WTC11 (cell line): ENCODE data around the gene NHERF1.

ENCODE experiments used
- ATF3 ChIP-seq: sonication (generic); formaldehyde crosslinking; conservative IDR thresholded peaks from 2 replicates; pipeline ENCODE4 v1.8.1; 2022; ENCODE audit warnings: mild to moderate bottlenecking, missing genetic modification reagents
- CBFB ChIP-seq: sonication (generic); formaldehyde crosslinking; IDR thresholded peaks from 2 replicates; pipeline ENCODE4 v1.8.1; 2022; ENCODE audit warnings: mild to moderate bottlenecking, low read depth, missing genetic modification reagents
- CTCF ChIP-seq: fragments of 200-600 bp; IDR thresholded peaks from 2 replicates; pipeline ENCODE4 v1.8.0; 2022; ENCODE audit warnings: antibody characterized with exemption
- ESRRA ChIP-seq: sonication (generic); formaldehyde crosslinking; IDR thresholded peaks from 2 replicates; pipeline ENCODE4 v1.8.1; 2022; ENCODE audit warnings: mild to moderate bottlenecking, missing genetic modification reagents, borderline replicate concordance
- FOXP4 ChIP-seq: sonication (generic); formaldehyde crosslinking; IDR thresholded peaks from 2 replicates; pipeline ENCODE4 v1.8.0; 2022; ENCODE audit warnings: mild to moderate bottlenecking, missing genetic modification reagents
- GRHL2 ChIP-seq: fragments of 250-450 bp; sonication (Bioruptor Pico); IDR thresholded peaks from 2 replicates; pipeline ENCODE4 v1.8.0; 2022; ENCODE audit warnings: mild to moderate bottlenecking, moderate library complexity; ENCODE audit not compliant: insufficient replicate concordance, severe bottlenecking
- JAZF1 ChIP-seq: fragments of 250-450 bp; sonication (Bioruptor Pico); IDR thresholded peaks from 2 replicates; pipeline ENCODE4 v1.9.0; 2021; ENCODE audit warnings: moderate library complexity, mild to moderate bottlenecking, inconsistent platforms
- NFATC4 ChIP-seq: fragments of 250-450 bp; sonication (Bioruptor Pico); IDR thresholded peaks from 2 replicates; pipeline ENCODE4 v1.9.0; 2021; ENCODE audit warnings: mild to moderate bottlenecking
- NFE2L1 ChIP-seq: sonication (generic); formaldehyde crosslinking; IDR thresholded peaks from 2 replicates; pipeline ENCODE4 v1.8.1; 2023; ENCODE audit warnings: missing genetic modification reagents
- USF1 ChIP-seq: sonication (generic); formaldehyde crosslinking; IDR thresholded peaks from 2 replicates; pipeline ENCODE4 v1.8.0; 2022; ENCODE audit warnings: mild to moderate bottlenecking, missing genetic modification reagents
- ZBTB43 ChIP-seq: sonication (generic); formaldehyde crosslinking; IDR thresholded peaks from 2 replicates; pipeline ENCODE4 v1.8.1; 2023; ENCODE audit warnings: mild to moderate bottlenecking, missing genetic modification reagents
- ZNF512 ChIP-seq: sonication (generic); formaldehyde crosslinking; IDR thresholded peaks from 2 replicates; pipeline ENCODE4 v1.8.1; 2022; ENCODE audit warnings: missing genetic modification reagents, borderline replicate concordance

GRCh38 chr17:74715144-74715543, 33.3 kb upstream of the NHERF1 start:
- TF ChIP-seq ATF3 (CRISPR knock-in tag) (no peak), FOXP4 (CRISPR knock-in tag) (no peak), ZNF512 (CRISPR knock-in tag) (no peak), GRHL2 (CRISPR knock-in tag) (no peak), NFE2L1 (no peak), NFATC4 (CRISPR knock-in tag) (no peak), CBFB (CRISPR knock-in tag) (no peak), JAZF1 (CRISPR knock-in tag) (no peak), CTCF (no peak), USF1 (CRISPR knock-in tag) (no peak), ZBTB43 (CRISPR knock-in tag) (no peak), ESRRA (CRISPR knock-in tag) (no peak)
